ENCODE measurements around the gene ARRDC5.

GRCh38 chr19:4939466-4939865, 36.8 kb upstream of the ARRDC5 start:
- TF ChIP-seq ZBTB8A (CRISPR knock-in tag; IDR thresholded peaks at IDR 0.05; ENCODE audit: borderline replicate concordance, low read depth) (no peak), POLR2AphosphoS5 (IDR thresholded peaks at IDR 0.05; ENCODE audit: low read depth, low read length) (no peak), CTCF (CRISPR knock-in tag; IDR thresholded peaks at IDR 0.05) (no peak), POLR2A (IDR thresholded peaks at IDR 0.05; ENCODE audit: insufficient read depth in 1 of 2, low read depth in 2 of 2, low read length in 2 of 2) (no peak), RXRA (CRISPR knock-in tag; IDR thresholded peaks at IDR 0.05) (no peak), ZBTB40 (IDR thresholded peaks at IDR 0.05) (no peak), ZBTB40 (CRISPR knock-in tag; IDR thresholded peaks at IDR 0.05) (no peak), FOXM1 (CRISPR knock-in tag; IDR thresholded peaks at IDR 0.05) (no peak), TAF1 (CRISPR knock-in tag; IDR thresholded peaks at IDR 0.05) (no peak)
